Adrenal gland (tissue), 19 donors: ENCODE results near the gene RETREG2. TPM values are rescaled to one million over a fixed set of nuclear protein-coding genes. Genes with fewer than 3 reads are reported as not detected.

Experiments
- DNase-seq, 7 donors: peaks; one replicate each; pipeline ENCODE4 v3.0.0-alpha.2; 2019 to 2020
- H3K27ac ChIP-seq, 5 donors: fragments of 200-600 bp; sonication (generic) in 4 of 5; 1 replicate in 3 of 5; 2 replicates in 2 of 5; pipeline versions ENCODE4 v1.5.1 to v1.8.0; 2016 to 2020; ENCODE audit warnings: mild to moderate bottlenecking in 1 of 5
- H3K27me3 ChIP-seq: fragments of 200-600 bp; 2 replicates; pipeline ENCODE4 v1.8.0; 2021
- H3K36me3 ChIP-seq, 2 donors: fragments of 200-600 bp; replicated peaks in 1 of 2; 1 replicate in 1 of 2; 2 replicates in 1 of 2; pipeline versions ENCODE4 v1.5.1 to v1.8.0; 2018 to 2022
- H3K4me1 ChIP-seq, 2 donors: fragments of 200-600 bp; replicated peaks in 1 of 2; 1 replicate in 1 of 2; 2 replicates in 1 of 2; pipeline versions ENCODE4 v1.5.1 to v1.8.0; 2018 to 2021
- H3K4me3 ChIP-seq, 4 donors: fragments of 200-600 bp; sonication (generic) in 3 of 4; one replicate each; pipeline ENCODE4 v1.5.1; 2016 to 2018
- H3K9me3 ChIP-seq, 3 donors: fragments of 200-600 bp; sonication (generic) in 1 of 3; replicated peaks in 1 of 3; 1 replicate in 2 of 3; 2 replicates in 1 of 3; pipeline versions ENCODE4 v1.5.1 to v1.8.0; 2016 to 2021
- CTCF ChIP-seq, 6 experiments: fragments of 450-650 bp in 4 of 6; fragments of 200-600 bp in 2 of 6; sonication (generic) in 1 of 6; IDR thresholded peaks; 1 replicate in 5 of 6; 2 replicates in 1 of 6; pipeline versions ENCODE4 v1.5.1 to v1.8.0; 2016 to 2021; ENCODE audit warnings: antibody characterized with exemption in 6 of 6, mild to moderate bottlenecking in 2 of 6, moderate library complexity in 1 of 6
- POLR2A ChIP-seq, 2 donors: fragments of 450-650 bp; IDR thresholded peaks; one replicate each; pipeline ENCODE4 v1.6.1; 2017; ENCODE audit warnings: antibody characterized with exemption in 2 of 2, mild to moderate bottlenecking in 2 of 2, moderate library complexity in 1 of 2
- WGBS, 4 donors: extraction: QIAGEN DNeasy Blood & Tissue Kit in 2 of 4; methylation state at CpG; one replicate each; pipeline versions ENCODE4 v1.1.5 to v1.1.7; 2013 to 2017; 5-methylcytosine and 5-hydroxymethylcytosine counted together
- intact Hi-C, 2 donors: fragments of 100-400 bp; cut with DNase I; formaldehyde crosslinking; loops; one replicate each; pipeline versions ENCODE4 v1.14.1 to v1.15.0; 2022 to 2023
- long read RNA-seq, 10 donors: library from polyadenylated mRNA in 3 of 10; unstranded in 2 of 10; stranded (forward) in 1 of 10; transcript quantifications; one replicate each; pipeline ENCODE4 v2.0.0 and lab custom pipeline, GENCODE V29; 2021 to 2026
- polyA plus RNA-seq, 3 donors: library from polyadenylated mRNA; stranded (reverse); fragments of 200-250 nt in 2 of 3; fragments of 350-450 nt in 1 of 3; fragmentation: Illumina TruSeq in 1 of 3; extraction: RNeasy Lipid Tissue Mini Kit (QIAGEN cat#74804) in 1 of 3; gene quantifications; one replicate each; pipeline ENCODE4 v1.2.3, GENCODE V29; 2013 to 2014
- total RNA-seq, 9 donors: library from RNA; depleted of rRNA in 4 of 9; stranded (reverse); fragments of >200 nt in 4 of 9; fragments of 120-200 nt in 1 of 9; fragmentation: NEBNext Ultra II Directional in 1 of 9; extraction: Animal tissue kit (Norgen Biotek cat#: 25700) in 1 of 9; gene quantifications; one replicate each; pipeline versions ENCODE4 v1.1.0 to v1.2.4, GENCODE V29; 2013 to 2023
- donor health status: healthy with polysubstance abuse.
- donor health status: Bipolar disorder and iron deficiency.
- donor health status: DM: yes; HTN: yes; CAD: no.
- donor health status: DM: no; HTN: no; CAD: no.
- donor health status: DM: no; HTN: no; CAD: no.
- donor health status: DM: yes; HTN: yes; CAD: no.

The RETREG2 gene
- total RNA-seq (100 to 1,000 TPM in 5 of 9 donors, 10 to 100 TPM in 4; 63.3 to 159 (median 114) TPM), polyA plus RNA-seq (10 to 100 TPM; 30.1 to 63.3 (median 47.6) TPM)
- long read RNA-seq, donor 1, full-length matches to known transcripts = 14 of 14 reads
- long read RNA-seq, donor 1, partial matches to known transcripts = 0 of 14 reads
- long read RNA-seq, donor 1, other reads (novel, unspliced or antisense) = 0 of 14 reads
- long read RNA-seq, donor 2, full-length matches to known transcripts = 9 of 9 reads
- long read RNA-seq, donor 2, partial matches to known transcripts = 0 of 9 reads
- long read RNA-seq, donor 2, other reads (novel, unspliced or antisense) = 0 of 9 reads
- long read RNA-seq, donor 3, full-length matches to known transcripts = 3 of 9 reads
- long read RNA-seq, donor 3, partial matches to known transcripts = 6 of 9 reads
- long read RNA-seq, donor 3, other reads (novel, unspliced or antisense) = 0 of 9 reads
- long read RNA-seq, donor 4, partial matches to known transcripts = 0 of 22 reads
- long read RNA-seq, donor 4, other reads (novel, unspliced or antisense) = 22 of 22 reads
- long read RNA-seq, donor 5, full-length matches to known transcripts = 255 of 347 reads
- long read RNA-seq, donor 5, partial matches to known transcripts = 3 of 347 reads
- long read RNA-seq, donor 5, other reads (novel, unspliced or antisense) = 89 of 347 reads
- long read RNA-seq, donor 6, partial matches to known transcripts = 1 of 28 reads
- long read RNA-seq, donor 6, other reads (novel, unspliced or antisense) = 27 of 28 reads
- long read RNA-seq, donor 7, full-length matches to known transcripts = 8 of 8 reads
- long read RNA-seq, donor 7, partial matches to known transcripts = 0 of 8 reads
- long read RNA-seq, donor 7, other reads (novel, unspliced or antisense) = 0 of 8 reads
- long read RNA-seq, donor 8, full-length matches to known transcripts = 18 of 42 reads
- long read RNA-seq, donor 8, partial matches to known transcripts = 8 of 42 reads
- long read RNA-seq, donor 8, other reads (novel, unspliced or antisense) = 16 of 42 reads
- long read RNA-seq, donor 9, full-length matches to known transcripts = 3 of 3 reads
- long read RNA-seq, donor 9, partial matches to known transcripts = 0 of 3 reads
- long read RNA-seq, donor 9, other reads (novel, unspliced or antisense) = 0 of 3 reads
- long read RNA-seq, donor 10, full-length matches to known transcripts = 5 of 26 reads
- long read RNA-seq, donor 10, partial matches to known transcripts = 13 of 26 reads
- long read RNA-seq, donor 10, other reads (novel, unspliced or antisense) = 8 of 26 reads

GRCh38 chr2:219177552-219178376 lies at the start of gene RETREG2:
RETREG2 (plus strand) TSS chr2:219178275; CDS start chr2:219178353, 78 bp downstream.
- DNase-seq = peak; percentile 82 to 91 (median 86)
- TF ChIP-seq CTCF (IDR thresholded peaks at IDR 0.05) = peak in 3 of 6 experiments; percentile 28 to 50 (median 33)
- TF ChIP-seq POLR2A (IDR thresholded peaks at IDR 0.05) = peak; percentile 90 to 92
- Histone ChIP-seq H3K9me3 (no peaks in the 10 kb centered on the region), H3K4me1 (peaks cover 20 to 21% of the 10 kb centered on the region in 2 donors), H3K4me3 (peak within 1 kb of the TSS; percentile 60 to 100 (median 88)), H3K27me3 (no peaks in the 10 kb centered on the region), H3K27ac (peak within 1 kb of the TSS; percentile 97 to 100 (median 99)), H3K36me3 (peaks cover 0 to 58% of the 10 kb centered on the region in 2 donors)
- WGBS, 4 donors = 1% methylated on average over 24 to 67 of the region's 67 CpGs
- intact Hi-C loops = no loop called here

GRCh38 chr2:219128396-219128795 lies 49.7 kb upstream of the RETREG2 start:
- H3K9me3 ChIP-seq = no peaks in the 10 kb centered on the region
- intact Hi-C loops = no loop called here
- 60 to 71% (median 67%) methylated on average over 7 of the region's 7 CpGs for WGBS, 4 donors
- no peak overlapping the region for H3K4me3 ChIP-seq
- H3K36me3 ChIP-seq = no peaks in the 10 kb centered on the region
- H3K4me1 ChIP-seq = peaks cover 15 to 43% of the 10 kb centered on the region in 2 donors
- peak in 1 of 7 donors; percentile 11 for DNase-seq
- TF ChIP-seq POLR2A (IDR thresholded peaks at IDR 0.05) = no peak
- TF ChIP-seq CTCF (IDR thresholded peaks at IDR 0.05) = no peak
- no peak overlapping the region for H3K27ac ChIP-seq
- no peaks in the 10 kb centered on the region for H3K27me3 ChIP-seq

DNA sequence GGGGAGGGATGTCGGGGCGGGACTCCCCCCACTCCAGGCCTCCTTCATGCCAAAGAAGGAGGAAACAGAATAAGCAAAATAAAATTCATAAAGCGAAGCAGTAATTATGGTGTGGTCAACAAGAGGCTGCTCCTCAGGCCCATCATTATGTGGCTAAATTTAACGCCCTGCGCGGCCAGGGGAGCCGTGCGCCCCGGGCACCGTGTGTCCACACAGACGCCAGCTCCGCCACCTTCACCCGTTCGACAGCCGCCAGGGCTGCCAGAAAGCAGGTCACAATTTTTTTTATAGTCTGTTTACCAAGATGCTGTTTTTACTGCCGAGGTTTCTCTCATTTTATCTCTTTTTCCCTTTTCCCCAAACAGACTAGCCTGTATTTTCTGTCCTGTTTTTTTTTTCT lies 48.5 kb upstream of the RETREG2 start:
- TF ChIP-seq CTCF (IDR thresholded peaks at IDR 0.05) = no peak
- TF ChIP-seq POLR2A (IDR thresholded peaks at IDR 0.05) = no peak

More for the DNA sequence above, 48.5 kb upstream of the RETREG2 start:
- Histone ChIP-seq H3K36me3 (no peaks in the 10 kb centered on the region), H3K27ac (no peak overlapping the region), H3K4me3 (no peak overlapping the region), H3K27me3 (no peaks in the 10 kb centered on the region), H3K9me3 (no peaks in the 10 kb centered on the region), H3K4me1 (peaks cover 12 to 41% of the 10 kb centered on the region in 2 donors)
- no peak for DNase-seq
- 88 to 97% (median 94%) methylated on average over 16 of the region's 16 CpGs for WGBS, 4 donors
- intact Hi-C loops = no loop called here
